SJCRH30 (cell line): ENCODE results near the gene CSNK1D. TPM values are rescaled to one million over a fixed set of nuclear protein-coding genes. Genes with fewer than 3 reads are reported as not detected.
A peak's percentile ranks its signal among the peaks of the same experiment; 100 is the strongest.

ENCODE experiments used
- DNase-seq, 2 experiments: peaks; one replicate each; pipeline ENCODE4 v3.0.0-alpha.2; 2015 to 2020
- H3K27ac ChIP-seq: fragments of 250-450 bp; sonication (Bioruptor Pico); 2 replicates; pipeline ENCODE4 v1.5.1; 2020; ENCODE audit warnings: mild to moderate bottlenecking, moderate library complexity
- H3K27me3 ChIP-seq: fragments of 250-450 bp; sonication (Bioruptor Pico); 2 replicates; pipeline ENCODE4 v1.5.1; 2020; ENCODE audit warnings: mild to moderate bottlenecking, moderate library complexity
- H3K36me3 ChIP-seq: fragments of 250-450 bp; sonication (Bioruptor Pico); 2 replicates; pipeline ENCODE4 v1.5.1; 2020; ENCODE audit warnings: mild to moderate bottlenecking, moderate library complexity
- H3K4me1 ChIP-seq: fragments of 250-450 bp; sonication (Bioruptor Pico); 2 replicates; pipeline ENCODE4 v1.5.1; 2020; ENCODE audit warnings: mild to moderate bottlenecking, moderate library complexity
- H3K4me3 ChIP-seq: fragments of 250-450 bp; sonication (Bioruptor Pico); 2 replicates; pipeline ENCODE4 v1.5.1; 2020; ENCODE audit warnings: mild to moderate bottlenecking, moderate library complexity
- H3K9me3 ChIP-seq: fragments of 250-450 bp; sonication (Bioruptor Pico); replicated peaks from 2 replicates; pipeline ENCODE4 v1.5.1; 2020; ENCODE audit warnings: mild to moderate bottlenecking, moderate library complexity
- total RNA-seq: library from RNA; depleted of rRNA; stranded (reverse); fragments of >200 nt; shearing (Covaris generic); gene quantifications from 2 replicates; pipeline ENCODE4 v1.2.3, GENCODE V29; 2014

CSNK1D gene
- total RNA-seq, 1 experiment from 2014 or later = 88.7 TPM

DNA sequence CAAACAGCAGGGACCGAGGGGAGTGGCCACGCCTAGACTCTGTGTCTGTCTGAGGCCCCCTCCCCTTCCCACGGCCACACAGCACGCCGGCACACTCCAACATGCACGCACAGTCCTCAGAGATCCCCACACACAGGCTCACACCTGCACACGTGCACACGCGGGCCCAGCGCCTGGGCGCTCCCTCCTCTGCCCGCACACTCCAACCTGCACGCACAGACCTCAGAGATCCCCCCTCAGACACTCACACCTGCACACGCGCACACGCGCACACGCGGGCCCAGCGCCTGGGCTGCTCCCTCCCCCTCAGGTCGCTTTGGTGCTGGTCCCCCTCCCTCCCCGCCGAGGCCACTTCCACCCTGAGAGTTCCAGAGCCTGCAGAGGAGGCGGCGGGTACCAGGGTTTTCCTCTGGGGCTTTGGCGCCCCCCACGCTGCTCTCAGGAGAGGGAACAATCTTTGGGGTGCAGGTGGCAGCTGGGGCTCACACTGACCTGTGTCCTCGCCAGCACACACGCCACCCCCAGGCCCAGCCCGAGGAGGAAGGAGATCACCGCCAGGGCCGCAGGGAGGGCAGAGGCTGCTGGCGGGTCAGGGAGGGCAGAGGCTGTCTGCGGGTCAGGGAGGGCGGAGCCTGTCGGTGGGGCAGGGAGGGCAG, 42.3 kb upstream of the CSNK1D start:
- DNase-seq = no peak
- Histone ChIP-seq H3K27ac (no peak overlapping the region), H3K36me3 (no peaks in the 10 kb centered on the region), H3K9me3 (no peaks in the 10 kb centered on the region; the same call in 1 of the 2 replicates), H3K27me3 (peaks cover 3% of the 10 kb centered on the region; the same call in 1 of the 2 replicates), H3K4me3 (no peak overlapping the region), H3K4me1 (peaks cover 23% of the 10 kb centered on the region)

DNA sequence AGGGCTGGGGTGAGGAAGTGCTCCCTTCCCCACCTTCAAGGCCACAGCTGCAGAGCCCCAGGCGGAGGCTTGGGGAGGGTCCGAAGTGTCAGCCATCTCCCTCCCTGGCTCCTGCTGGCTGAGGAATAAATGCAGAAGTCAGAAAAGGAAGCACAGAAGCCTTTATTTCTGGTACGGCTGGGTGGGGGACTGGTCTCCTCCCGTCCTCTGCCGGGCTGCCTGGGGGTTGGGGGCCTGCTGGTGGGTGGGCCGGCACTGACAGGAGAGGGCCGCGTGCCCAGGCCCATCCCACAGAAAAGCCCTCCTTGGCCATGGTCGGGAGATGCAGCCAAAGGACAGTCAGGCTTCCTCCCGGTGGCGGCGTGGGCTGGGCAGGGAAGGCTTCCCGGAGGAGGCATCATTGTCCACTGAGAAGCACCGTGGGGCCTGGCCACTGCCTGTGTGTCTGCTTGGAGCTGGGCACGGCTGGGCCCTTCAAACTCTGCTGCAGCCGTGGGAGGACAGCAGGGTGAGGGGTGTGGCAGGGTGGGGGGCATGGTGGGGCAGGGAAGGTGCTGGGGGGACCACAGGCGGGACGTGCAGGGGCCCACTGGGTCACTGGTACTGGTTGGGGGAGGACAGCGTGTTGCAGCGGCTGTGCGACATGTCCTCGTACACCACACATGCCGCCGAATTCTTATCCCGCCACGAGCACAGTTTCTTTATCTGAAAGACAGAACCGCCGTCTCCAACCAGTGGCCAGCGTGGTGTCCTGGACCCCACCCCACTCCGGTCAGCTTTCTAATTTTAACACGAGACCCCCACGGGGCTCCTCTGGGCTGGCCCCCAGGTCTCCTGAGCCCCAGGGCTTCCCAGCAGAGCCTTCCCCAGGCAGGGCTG, 41.5 kb upstream of the CSNK1D start:
- Histone ChIP-seq H3K36me3 (no peaks in the 10 kb centered on the region), H3K27me3 (peaks cover 3% of the 10 kb centered on the region; the same call in 1 of the 2 replicates), H3K4me3 (no peak overlapping the region)

GRCh38 chr17:82314012-82314726, 40.7 kb upstream of the CSNK1D start:
- Histone ChIP-seq H3K27ac (peak overlapping the region; percentile 47), H3K4me1 (peaks cover 23% of the 10 kb centered on the region), H3K27me3 (peaks cover 3% of the 10 kb centered on the region; the same call in 1 of the 2 replicates), H3K36me3 (no peaks in the 10 kb centered on the region), H3K4me3 (peak overlapping the region; percentile 5; the same call in 1 of the 2 replicates), H3K9me3 (no peaks in the 10 kb centered on the region)
- no peak for DNase-seq

More for the DNA sequence above, 41.5 kb upstream of the CSNK1D start:
- no peaks in the 10 kb centered on the region; the same call in 1 of the 2 replicates for H3K9me3 ChIP-seq
- no peak overlapping the region for H3K27ac ChIP-seq
- no peak for DNase-seq
- H3K4me1 ChIP-seq = peaks cover 23% of the 10 kb centered on the region

GRCh38 chr17:82313195-82314011, 39.9 kb upstream of the CSNK1D start:
- Histone ChIP-seq H3K27me3 (peaks cover 3% of the 10 kb centered on the region; the same call in 1 of the 2 replicates), H3K4me1 (peaks cover 23% of the 10 kb centered on the region)

DNA sequence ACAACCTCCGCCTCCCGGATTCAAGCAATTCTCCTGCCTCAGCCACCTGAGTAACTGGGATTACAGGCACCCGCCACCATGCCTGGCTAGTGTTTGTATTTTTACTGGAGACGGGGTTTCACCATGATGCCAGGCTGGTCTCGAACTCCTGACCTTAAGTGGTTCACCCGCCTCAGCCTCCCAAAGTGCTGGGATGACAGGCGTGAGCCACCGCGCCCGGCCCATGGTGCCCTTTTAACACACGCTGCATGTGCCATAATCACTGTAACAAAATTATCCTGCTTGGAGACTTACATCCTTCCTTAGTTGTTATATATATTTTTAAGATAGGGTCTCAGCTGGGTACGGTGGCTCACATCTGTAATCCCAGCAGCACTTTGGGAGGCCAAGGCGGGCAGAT, 38.5 kb upstream of the CSNK1D start:
- Histone ChIP-seq H3K36me3 (no peaks in the 10 kb centered on the region), H3K27me3 (peaks cover 3% of the 10 kb centered on the region; the same call in 1 of the 2 replicates), H3K4me3 (no peak overlapping the region), H3K9me3 (no peaks in the 10 kb centered on the region), H3K4me1 (peaks cover 23% of the 10 kb centered on the region), H3K27ac (no peak overlapping the region)
- no peak for DNase-seq

More at GRCh38 chr17:82313195-82314011, 39.9 kb upstream of the CSNK1D start:
- Histone ChIP-seq H3K36me3 (no peaks in the 10 kb centered on the region), H3K4me3 (peak overlapping the region; percentile 5; the same call in 1 of the 2 replicates), H3K27ac (peak overlapping the region; percentile 47), H3K9me3 (no peaks in the 10 kb centered on the region)
- DNase-seq = peak; percentile 85 to 91

DNA sequence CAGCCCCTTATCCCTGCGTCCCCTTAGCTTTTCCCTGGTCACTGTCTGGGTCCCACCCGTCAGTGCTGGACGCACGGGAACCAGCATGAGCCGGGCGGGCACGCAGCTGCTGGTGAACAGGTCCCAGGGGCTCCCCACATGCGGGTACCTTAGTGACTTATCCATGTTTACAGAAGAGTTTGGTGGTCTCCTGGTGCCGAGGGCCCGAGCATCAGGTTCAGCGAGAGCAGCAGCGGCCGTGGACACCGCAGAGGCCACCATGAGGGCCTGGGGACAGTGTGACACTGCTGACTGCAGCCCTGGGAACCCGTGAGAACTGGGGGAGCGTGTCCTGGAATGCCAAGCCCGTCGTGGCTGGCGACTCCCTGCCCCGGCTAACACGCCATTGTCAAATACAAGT, 37.4 kb upstream of the CSNK1D start:
- Histone ChIP-seq H3K36me3 (no peaks in the 10 kb centered on the region), H3K27ac (no peak overlapping the region), H3K4me1 (peaks cover 23% of the 10 kb centered on the region), H3K27me3 (peaks cover 3% of the 10 kb centered on the region; the same call in 1 of the 2 replicates), H3K9me3 (no peaks in the 10 kb centered on the region), H3K4me3 (no peak overlapping the region)
- DNase-seq = no peak

- Histone ChIP-seq H3K4me3 (no peak overlapping the region), H3K36me3 (no peaks in the 10 kb centered on the region), H3K4me1 (peaks cover 28% of the 10 kb centered on the region), H3K27ac (no peak overlapping the region), H3K9me3 (no peaks in the 10 kb centered on the region), H3K27me3 (no peaks in the 10 kb centered on the region; the same call in 1 of the 2 replicates)
- DNase-seq = no peak
These were observed 36.4 kb upstream of the CSNK1D start for GRCh38 chr17:82309656-82310570.

DNA sequence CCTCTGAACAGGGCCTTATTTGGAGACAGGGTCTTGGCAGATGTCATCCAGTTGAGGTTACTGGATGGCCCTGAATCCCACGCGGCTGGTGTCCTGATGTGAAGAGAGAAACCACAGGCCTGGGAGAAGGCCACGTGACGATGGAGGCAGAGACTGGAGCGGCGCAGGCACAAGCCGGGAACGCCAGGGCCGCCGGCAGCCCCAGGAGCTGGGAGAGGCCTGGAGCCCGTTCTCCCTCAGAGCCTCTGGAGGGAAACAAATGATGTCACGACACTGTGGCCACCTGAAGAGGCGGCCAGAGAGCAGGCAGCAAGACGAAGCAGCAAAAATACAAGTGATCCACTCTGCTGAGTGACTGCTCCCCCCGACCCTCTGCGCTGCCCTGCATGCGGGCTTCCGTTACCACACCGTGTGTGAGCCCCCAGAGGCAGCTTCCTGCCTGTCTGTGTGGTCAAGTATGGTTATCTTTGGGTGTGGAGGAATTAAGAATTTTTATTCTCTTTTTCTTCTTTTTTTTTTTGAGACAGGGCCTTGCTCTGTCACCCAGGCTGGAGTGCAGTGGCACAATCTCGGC, 32.3 kb upstream of the CSNK1D start:
- Histone ChIP-seq H3K4me1 (peaks cover 30% of the 10 kb centered on the region), H3K36me3 (no peaks in the 10 kb centered on the region), H3K27me3 (no peaks in the 10 kb centered on the region), H3K27ac (peak overlapping the region; percentile 10; the same call in 1 of the 2 replicates), H3K9me3 (no peaks in the 10 kb centered on the region), H3K4me3 (peak overlapping the region; percentile 5; the same call in 1 of the 2 replicates)
- no peak for DNase-seq

GRCh38 chr17:82304826-82305726, 31.6 kb upstream of the CSNK1D start:
- DNase-seq = peak; percentile 72 to 76
- Histone ChIP-seq H3K4me3 (peak overlapping the region; percentile 5; the same call in 1 of the 2 replicates), H3K36me3 (no peaks in the 10 kb centered on the region), H3K9me3 (no peaks in the 10 kb centered on the region), H3K27me3 (no peaks in the 10 kb centered on the region), H3K4me1 (peaks cover 30% of the 10 kb centered on the region), H3K27ac (peak overlapping the region; percentile 10; the same call in 1 of the 2 replicates)

- H3K27ac ChIP-seq = no peak overlapping the region
- no peaks in the 10 kb centered on the region for H3K27me3 ChIP-seq
- no peaks in the 10 kb centered on the region for H3K36me3 ChIP-seq
- H3K4me3 ChIP-seq = no peak overlapping the region
- H3K4me1 ChIP-seq = peaks cover 30% of the 10 kb centered on the region
- no peak for DNase-seq
- no peaks in the 10 kb centered on the region for H3K9me3 ChIP-seq
These were observed 30.7 kb upstream of the CSNK1D start for GRCh38 chr17:82303944-82304808.
